HL-60 (cell line): Measurements from ENCODE around the gene THY1.
"Not testable (repeated sequence)": the region's sequence is repeated elsewhere in the genome, so short reads cannot be mapped to it uniquely, and the experiment has no call there.

Experiments used
- DNase-seq, 2 experiments: peaks; one replicate each; pipeline ENCODE4 v3.0.0-alpha.2; 2010 to 2020; ENCODE audit warnings: low read depth in 1 of 2, low spot score in 1 of 2
- H3K27ac ChIP-seq: fragments of 250-450 bp; sonication (Bioruptor Pico); replicated peaks from 2 replicates; pipeline ENCODE4 v1.5.1; 2020; ENCODE audit warnings: mild to moderate bottlenecking, moderate library complexity
- H3K27me3 ChIP-seq: fragments of 250-450 bp; sonication (Bioruptor Pico); 2 replicates; pipeline ENCODE4 v1.5.1; 2021; ENCODE audit warnings: mild to moderate bottlenecking, moderate library complexity; ENCODE audit not compliant: insufficient read depth, poor library complexity, severe bottlenecking
- H3K4me3 ChIP-seq: replicated peaks from 2 replicates; pipeline ENCODE4 v1.5.1; 2011; ENCODE audit warnings: mild to moderate bottlenecking, control low read depth, low read length; ENCODE audit not compliant: insufficient read depth
- CTCF ChIP-seq: IDR thresholded peaks from one replicate; pipeline ENCODE4 v1.5.1; 2011; ENCODE audit warnings: low read length, control low read depth, inconsistent platforms; ENCODE audit not compliant: insufficient read depth
- GABPA ChIP-seq: IDR thresholded peaks from 2 replicates; pipeline ENCODE4 v1.6.1; 2012; ENCODE audit warnings: low read depth
- POLR2AphosphoS5 ChIP-seq: IDR thresholded peaks from 2 replicates; pipeline ENCODE4 v1.6.1; 2012; ENCODE audit warnings: low read depth
- SPI1 ChIP-seq: IDR thresholded peaks from 2 replicates; pipeline ENCODE4 v1.6.1; 2012; ENCODE audit warnings: low read depth, mild to moderate bottlenecking, borderline replicate concordance
- TF ChIP-seq, protein P1 (sequence below): IDR thresholded peaks from 2 replicates; pipeline ENCODE4 v1.6.1; 2012; ENCODE audit warnings: low read depth; ENCODE audit not compliant: insufficient replicate concordance

THY1 gene

DNA sequence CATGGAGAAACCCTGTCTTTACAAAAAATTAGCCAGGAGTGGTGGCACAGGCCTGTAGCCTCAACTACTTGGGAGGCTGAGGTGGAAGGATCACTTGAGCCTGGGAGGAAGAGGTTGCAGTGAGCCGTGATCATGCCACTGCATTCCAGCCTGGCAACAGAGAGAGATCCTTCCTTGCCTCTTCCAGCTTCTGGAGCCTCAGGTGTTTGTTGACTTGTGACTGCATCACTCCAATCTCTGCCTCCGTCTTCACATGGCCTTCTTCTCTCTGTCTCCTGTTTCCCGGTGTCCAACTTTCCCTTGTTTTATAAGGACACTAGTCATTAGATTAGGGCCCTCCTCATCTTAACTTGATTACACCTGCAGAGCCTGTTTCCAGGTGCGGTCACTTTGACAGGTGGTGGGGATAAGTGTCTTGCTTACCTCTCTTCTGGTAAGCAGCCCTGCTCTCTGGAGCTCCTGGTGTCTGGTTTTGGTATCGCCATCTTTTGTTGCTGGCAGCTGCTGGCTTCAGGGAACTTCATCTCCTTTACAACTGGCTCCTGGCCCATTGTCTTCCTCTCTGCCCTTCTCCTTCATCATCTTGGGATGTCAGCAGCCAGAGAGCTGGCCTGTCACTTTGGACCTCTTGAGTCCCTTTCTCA lies 33.2 kb downstream of the THY1 start:
- no peak overlapping the region for H3K4me3 ChIP-seq
- H3K27ac ChIP-seq = no peak overlapping the region
- no peak for DNase-seq
- peak; percentile 40 for TF ChIP-seq CTCF
- no peak for TF ChIP-seq SPI1
- no peaks in the 10 kb centered on the region for H3K27me3 ChIP-seq

DNA sequence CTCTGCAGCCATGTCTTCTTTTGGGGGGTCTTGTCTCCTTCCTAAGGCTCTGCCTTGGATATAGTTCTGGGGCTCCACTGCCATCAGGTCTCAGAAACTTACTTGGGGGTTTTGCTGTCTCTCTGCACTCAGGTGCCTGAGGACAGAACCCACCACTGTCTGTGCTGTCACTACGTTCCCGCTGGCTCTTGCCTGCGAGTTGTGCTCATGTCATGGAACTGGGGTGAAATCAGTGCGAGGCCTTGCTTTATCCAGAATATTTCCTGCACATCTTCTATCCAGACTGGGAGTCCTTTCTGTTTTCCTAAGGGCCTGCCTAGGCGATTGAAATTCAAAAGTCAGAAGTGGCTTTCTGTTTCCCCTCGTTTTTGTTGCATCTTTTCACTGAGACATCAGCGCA lies 34.9 kb downstream of the THY1 start:
- no peak for DNase-seq
- TF ChIP-seq POLR2AphosphoS5 (no peak), SPI1 (no peak), CTCF (no peak), GABPA (no peak)
- TF ChIP-seq, protein P1, sequence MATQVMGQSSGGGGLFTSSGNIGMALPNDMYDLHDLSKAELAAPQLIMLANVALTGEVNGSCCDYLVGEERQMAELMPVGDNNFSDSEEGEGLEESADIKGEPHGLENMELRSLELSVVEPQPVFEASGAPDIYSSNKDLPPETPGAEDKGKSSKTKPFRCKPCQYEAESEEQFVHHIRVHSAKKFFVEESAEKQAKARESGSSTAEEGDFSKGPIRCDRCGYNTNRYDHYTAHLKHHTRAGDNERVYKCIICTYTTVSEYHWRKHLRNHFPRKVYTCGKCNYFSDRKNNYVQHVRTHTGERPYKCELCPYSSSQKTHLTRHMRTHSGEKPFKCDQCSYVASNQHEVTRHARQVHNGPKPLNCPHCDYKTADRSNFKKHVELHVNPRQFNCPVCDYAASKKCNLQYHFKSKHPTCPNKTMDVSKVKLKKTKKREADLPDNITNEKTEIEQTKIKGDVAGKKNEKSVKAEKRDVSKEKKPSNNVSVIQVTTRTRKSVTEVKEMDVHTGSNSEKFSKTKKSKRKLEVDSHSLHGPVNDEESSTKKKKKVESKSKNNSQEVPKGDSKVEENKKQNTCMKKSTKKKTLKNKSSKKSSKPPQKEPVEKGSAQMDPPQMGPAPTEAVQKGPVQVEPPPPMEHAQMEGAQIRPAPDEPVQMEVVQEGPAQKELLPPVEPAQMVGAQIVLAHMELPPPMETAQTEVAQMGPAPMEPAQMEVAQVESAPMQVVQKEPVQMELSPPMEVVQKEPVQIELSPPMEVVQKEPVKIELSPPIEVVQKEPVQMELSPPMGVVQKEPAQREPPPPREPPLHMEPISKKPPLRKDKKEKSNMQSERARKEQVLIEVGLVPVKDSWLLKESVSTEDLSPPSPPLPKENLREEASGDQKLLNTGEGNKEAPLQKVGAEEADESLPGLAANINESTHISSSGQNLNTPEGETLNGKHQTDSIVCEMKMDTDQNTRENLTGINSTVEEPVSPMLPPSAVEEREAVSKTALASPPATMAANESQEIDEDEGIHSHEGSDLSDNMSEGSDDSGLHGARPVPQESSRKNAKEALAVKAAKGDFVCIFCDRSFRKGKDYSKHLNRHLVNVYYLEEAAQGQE = no peak
- H3K27ac ChIP-seq = no peak overlapping the region
- H3K27me3 ChIP-seq = no peaks in the 10 kb centered on the region
- no peak overlapping the region for H3K4me3 ChIP-seq

DNA sequence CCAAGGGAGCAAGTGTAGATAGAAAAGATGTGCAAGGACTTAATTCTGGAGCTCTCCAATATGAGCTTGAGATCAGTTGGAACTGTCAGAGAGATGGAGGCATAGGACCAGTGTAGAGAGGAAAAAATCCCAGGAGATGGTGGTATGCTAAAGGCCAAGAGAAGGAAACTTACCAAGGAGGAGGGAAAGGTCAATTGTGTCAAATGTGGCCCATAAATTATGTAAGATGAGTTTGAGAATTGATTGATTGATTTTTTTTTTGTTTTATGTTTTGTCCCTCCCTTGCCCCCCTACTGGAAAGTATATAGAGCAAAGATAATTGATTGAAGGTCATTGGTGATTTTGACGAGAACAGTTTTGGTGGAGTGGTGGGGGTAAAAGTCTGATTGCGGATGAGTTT lies 38.6 kb downstream of the THY1 start:
- Histone ChIP-seq H3K4me3 (no peak overlapping the region), H3K27me3 (no peaks in the 10 kb centered on the region), H3K27ac (no peak overlapping the region)
- DNase-seq = no peak
- TF ChIP-seq GABPA = no peak
- TF ChIP-seq CTCF = no peak
- TF ChIP-seq SPI1 = no peak
- TF ChIP-seq POLR2AphosphoS5 = no peak

DNA sequence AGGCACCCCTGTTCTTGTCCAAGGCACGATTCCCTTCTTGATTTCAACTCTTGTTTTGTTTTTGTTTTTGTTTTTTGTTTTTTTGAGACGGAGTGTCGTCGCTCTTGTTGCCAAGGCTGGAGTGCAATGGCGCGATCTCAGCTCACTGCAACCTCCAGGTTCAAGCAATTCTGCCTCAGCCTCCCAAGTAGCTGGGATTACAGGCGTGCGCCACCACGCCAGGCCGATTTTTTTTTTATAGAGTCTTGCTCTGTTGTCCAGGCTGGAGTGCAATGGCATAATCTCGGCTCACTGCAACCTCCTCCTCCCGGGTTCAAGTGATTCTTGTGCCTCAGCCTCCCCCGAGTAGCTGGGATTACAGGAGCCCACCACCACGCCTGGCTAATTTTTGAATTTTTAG lies 40.5 kb downstream of the THY1 start:
- not testable (repeated sequence) for H3K27ac ChIP-seq, H3K27me3 ChIP-seq, DNase-seq, H3K4me3 ChIP-seq

DNA sequence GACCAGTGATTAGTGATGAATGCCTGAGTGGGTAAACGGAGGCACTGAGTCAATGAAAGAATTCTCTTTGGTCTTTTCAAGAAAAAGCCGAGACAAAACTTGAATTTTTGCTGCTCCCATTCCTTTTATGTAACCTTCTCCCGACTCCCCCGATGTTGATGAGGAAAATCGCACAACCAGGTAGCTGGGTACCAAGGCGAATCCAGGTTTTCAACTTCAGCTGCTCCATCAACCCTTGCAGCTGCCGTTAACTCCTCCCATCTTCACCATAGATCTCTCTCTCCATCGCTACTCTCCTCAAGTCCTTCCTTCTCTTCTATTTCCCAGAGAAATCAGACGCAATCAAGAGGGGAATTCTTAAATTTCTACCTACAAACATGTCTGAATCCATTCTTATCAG lies 40.9 kb downstream of the THY1 start:
- DNase-seq = no peak
- TF ChIP-seq CTCF (no peak), POLR2AphosphoS5 (no peak), GABPA (no peak), SPI1 (no peak)
- TF ChIP-seq, protein P1 = no peak
- Histone ChIP-seq H3K27me3 (no peaks in the 10 kb centered on the region), H3K27ac (peak overlapping the region; percentile 53; the same call in 1 of the 2 replicates), H3K4me3 (peak overlapping the region; percentile 45)
